ENCODE results near the gene APC2. TPM values are rescaled to one million over a fixed set of nuclear protein-coding genes. Genes with fewer than 3 reads are reported as not detected.

Gene APC2
- total and polyA plus RNA-seq, 7 donors, result 0.01 to 0.06 (median 0.04) TPM; not detected in 1

- no peak for TF ChIP-seq CTCF (IDR thresholded peaks at IDR 0.05)
- DNase-seq (peak in 1 of 2 donors; percentile 42), ATAC-seq (no peak)
- H3K27ac ChIP-seq, result no peak overlapping the region
- no peaks in the 10 kb centered on the region for H3K9me3 ChIP-seq
- peaks cover 7% of the 10 kb centered on the region for H3K4me1 ChIP-seq
- H3K4me3 ChIP-seq, result no peak overlapping the region
- intact Hi-C loops (cut with DNase I), result no loop called here
- 92% methylated on average over 47 to 56 of the region's 56 CpGs for WGBS, 3 donors
- H3K27me3 ChIP-seq (ENCODE audit: insufficient read depth in 3 of 3, low read length in 2 of 3), result no peaks in the 10 kb centered on the region
- no peaks in the 10 kb centered on the region for H3K36me3 ChIP-seq (ENCODE audit: insufficient read depth in 1 of 2, low read depth in 1 of 2)
These were observed 37.0 kb downstream of the APC2 start for GRCh38 chr19:1486720-1487575.

- peaks cover 7% of the 10 kb centered on the region for H3K4me1 ChIP-seq
- ATAC-seq (no peak), DNase-seq (peak; percentile 11 to 53)
- no peaks in the 10 kb centered on the region for H3K9me3 ChIP-seq
- no peak for TF ChIP-seq CTCF (IDR thresholded peaks at IDR 0.05)
- intact Hi-C loops (cut with DNase I), result no loop called here
- 88 to 93% (median 89%) methylated on average over 29 to 40 of the region's 40 CpGs for WGBS, 3 donors
- H3K27me3 ChIP-seq (ENCODE audit: insufficient read depth in 3 of 3, low read length in 2 of 3), result no peaks in the 10 kb centered on the region
- H3K4me3 ChIP-seq, result no peak overlapping the region
- no peaks in the 10 kb centered on the region for H3K36me3 ChIP-seq (ENCODE audit: insufficient read depth in 1 of 2, low read depth in 1 of 2)
- H3K27ac ChIP-seq, result no peak overlapping the region
These were observed 37.8 kb downstream of the APC2 start for GRCh38 chr19:1487576-1488281.

- intact Hi-C loops (cut with DNase I), result no loop called here
- Histone ChIP-seq H3K4me3 (no peak overlapping the region), H3K27me3 (ENCODE audit: insufficient read depth in 3 of 3, low read length in 2 of 3) (no peaks in the 10 kb centered on the region), H3K4me1 (peaks cover 7% of the 10 kb centered on the region), H3K36me3 (ENCODE audit: insufficient read depth in 1 of 2, low read depth in 1 of 2) (no peaks in the 10 kb centered on the region), H3K9me3 (no peaks in the 10 kb centered on the region), H3K27ac (no peak overlapping the region)
- DNase-seq, result no peak
- TF ChIP-seq CTCF (IDR thresholded peaks at IDR 0.05), result no peak
- 85 to 95% (median 88%) methylated on average over 9 to 11 of the region's 11 CpGs for WGBS, 3 donors
- ATAC-seq, result no peak
These were observed 38.3 kb downstream of the APC2 start for GRCh38 chr19:1488282-1488601.

GRCh38 chr19:1489463-1490310 is 39.8 kb downstream of the APC2 start:
- ATAC-seq (no peak), DNase-seq (peak; percentile 18 to 62)
- intact Hi-C loops (cut with DNase I), result loop anchor here in 1 of 2 donors (2.0 kb wide), 1 partner anchor 19 kb away; no protein-coding TSS in a partner anchor
- H3K4me3 ChIP-seq, result peak overlapping the region; percentile 73
- no peak for TF ChIP-seq CTCF (IDR thresholded peaks at IDR 0.05)
- no peaks in the 10 kb centered on the region for H3K9me3 ChIP-seq
- H3K4me1 ChIP-seq, result peaks cover 7% of the 10 kb centered on the region
- H3K36me3 ChIP-seq (ENCODE audit: insufficient read depth in 1 of 2, low read depth in 1 of 2), result no peaks in the 10 kb centered on the region
- H3K27ac ChIP-seq, result peak overlapping the region; percentile 72
- WGBS, 3 donors, result 22 to 30% (median 25%) methylated on average over 31 to 37 of the region's 37 CpGs
- no peaks in the 10 kb centered on the region for H3K27me3 ChIP-seq (ENCODE audit: insufficient read depth in 3 of 3, low read length in 2 of 3)
